Stimulated activated CD4-positive, alpha-beta T cell treated with anti-CD3 and anti-CD28 coated beads, Interleukin-12 subunit alpha, Interleukin-12 subunit beta, amount 100 ng/mL, for 24 hours (primary cell): ENCODE measurements around the gene RAB6D.
"Not testable (repeated sequence)": the region's sequence is repeated elsewhere in the genome, so short reads cannot be mapped to it uniquely, and the experiment has no call there.

Experiments
- DNase-seq, 2 experiments: peaks; one replicate each; pipeline ENCODE4 v3.0.0-alpha.2; 2020; ENCODE audit warnings: low read depth in 2 of 2

RAB6D gene

DNA sequence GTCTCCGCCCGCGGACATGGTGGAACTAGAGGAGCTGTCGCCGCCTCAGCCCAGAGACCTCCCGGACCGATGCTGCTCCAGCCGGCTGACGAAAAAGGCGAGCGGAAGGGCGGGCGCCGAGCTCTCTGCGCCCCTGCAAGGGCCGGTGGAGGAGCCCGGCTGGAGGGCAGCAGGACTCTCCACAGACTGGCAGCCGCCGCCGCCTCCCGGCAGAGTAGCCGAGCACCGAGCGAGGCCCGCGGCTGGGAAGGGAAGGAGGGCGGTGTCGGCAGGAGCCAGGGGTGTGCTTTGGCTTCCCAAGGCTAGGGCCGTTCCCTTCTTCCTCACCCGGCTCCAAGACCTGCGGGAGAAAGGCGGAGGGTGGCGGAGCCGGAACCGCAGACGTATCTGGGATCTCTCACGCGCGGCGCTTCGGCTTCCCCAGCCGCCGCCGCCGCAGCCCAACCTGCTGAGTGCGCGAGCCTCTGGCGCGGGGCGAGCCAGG, at the start of gene RAB6D:
TSS of gene RAB6D (minus strand) at position 466 of the 484 bp plus-strand sequence. CDS start at position 18, 448 bp downstream.
- DNase-seq, result not testable (repeated sequence)

DNA sequence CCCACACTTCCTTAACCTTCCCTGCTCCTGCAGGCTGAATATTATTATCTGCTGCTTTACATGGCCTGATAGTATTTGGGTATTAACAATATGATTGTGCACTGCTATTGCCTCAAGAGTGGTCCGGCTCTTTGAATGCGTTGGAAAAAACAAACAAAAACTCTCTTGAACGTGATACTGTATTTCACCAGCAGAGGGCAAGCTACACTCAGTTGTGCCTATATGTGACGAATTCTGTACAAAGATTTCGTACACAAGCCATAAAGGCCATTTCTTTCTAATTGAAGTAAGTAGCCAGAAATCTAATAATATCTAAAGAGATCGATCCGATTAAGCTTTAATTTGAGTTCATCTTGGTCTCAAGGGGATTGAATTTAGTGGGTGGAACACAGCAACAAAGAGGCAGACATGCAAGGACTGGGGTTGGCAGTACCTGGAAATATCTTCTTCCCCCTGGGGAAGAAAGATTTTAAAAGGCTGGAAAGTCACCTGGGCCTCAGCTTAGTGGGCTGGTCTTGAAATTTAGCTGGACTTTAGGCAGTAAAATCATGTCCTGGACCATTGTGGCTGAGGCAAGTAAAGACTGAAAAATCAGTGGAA, 49.3 kb upstream of the RAB6D start:
- no peak for DNase-seq

DNA sequence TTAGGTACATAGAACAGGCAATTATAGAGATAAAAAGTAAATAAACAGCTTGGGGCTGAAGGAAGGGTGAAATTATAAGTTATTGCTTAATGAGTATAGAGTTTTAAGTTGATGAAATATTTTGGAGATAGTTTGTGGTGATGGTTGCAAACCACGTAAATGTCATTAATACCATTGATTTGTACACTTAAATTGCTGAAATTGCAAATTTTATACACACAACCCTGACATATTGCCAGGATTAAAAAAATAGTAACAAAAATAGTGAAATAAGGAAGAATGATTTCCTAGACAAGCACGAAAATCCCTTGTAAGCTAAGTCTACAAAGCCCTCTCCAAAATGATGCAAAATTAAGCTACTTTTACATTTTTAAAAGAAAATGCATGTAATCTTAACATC, 46.2 kb upstream of the RAB6D start:
- DNase-seq, result no peak

DNA sequence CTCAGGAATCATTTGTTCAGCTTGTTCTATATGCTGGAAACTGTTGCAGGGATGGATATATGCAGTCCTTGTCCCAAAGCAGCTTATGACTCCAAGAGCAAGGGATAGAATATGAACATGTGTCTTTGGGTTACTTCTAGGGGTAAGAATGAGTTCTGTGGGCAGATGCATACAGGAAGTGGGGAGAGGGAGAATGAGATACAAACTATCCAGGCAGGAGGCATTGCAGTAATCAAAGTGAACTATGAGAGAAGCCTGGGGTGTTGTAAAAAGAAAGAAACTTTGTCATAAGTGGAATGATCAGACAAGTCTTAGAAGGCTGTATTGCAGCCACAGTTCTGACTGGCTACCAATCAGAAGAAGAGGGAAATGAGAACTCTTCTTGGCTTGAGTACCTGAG, 44.8 kb upstream of the RAB6D start:
- no peak for DNase-seq

DNA sequence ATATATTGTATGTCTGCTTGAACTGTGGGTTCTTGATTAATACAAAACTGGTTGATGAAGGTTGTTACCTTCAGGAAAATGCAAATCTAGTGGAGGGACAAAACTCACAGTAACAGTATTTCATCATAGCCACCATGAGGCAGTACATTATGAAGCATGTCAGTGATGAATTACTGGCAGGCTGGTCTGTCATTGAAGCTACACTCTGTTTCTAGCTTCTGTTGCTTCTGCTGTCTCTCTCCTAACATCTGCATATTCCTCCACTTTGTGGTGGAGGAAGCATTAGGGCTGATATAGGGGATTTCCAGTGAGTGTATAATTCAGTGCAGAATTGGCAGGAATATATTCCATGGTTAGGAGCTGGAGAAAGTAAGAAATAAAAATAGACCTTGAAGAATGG, 44.2 kb upstream of the RAB6D start:
- no peak for DNase-seq

DNA sequence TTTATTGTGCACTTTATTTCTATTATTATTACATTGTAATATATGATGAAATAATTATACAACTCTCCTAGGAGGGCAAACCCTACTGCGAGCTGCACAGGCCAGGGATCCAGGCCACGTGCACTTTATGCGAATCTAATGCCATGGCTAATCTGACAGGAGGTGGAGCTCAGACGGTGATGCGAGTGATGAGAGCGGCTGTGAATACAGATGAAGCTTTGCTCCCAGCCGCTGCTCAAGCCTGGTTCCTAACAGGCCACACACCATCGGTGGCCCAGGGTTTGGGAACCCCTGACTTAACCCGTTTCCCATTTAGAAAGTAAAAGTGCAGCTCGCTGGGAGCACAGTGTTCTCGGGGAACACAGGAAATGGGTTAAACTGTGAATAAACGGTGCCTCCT, 40.8 kb upstream of the RAB6D start:
- no peak for DNase-seq

DNA sequence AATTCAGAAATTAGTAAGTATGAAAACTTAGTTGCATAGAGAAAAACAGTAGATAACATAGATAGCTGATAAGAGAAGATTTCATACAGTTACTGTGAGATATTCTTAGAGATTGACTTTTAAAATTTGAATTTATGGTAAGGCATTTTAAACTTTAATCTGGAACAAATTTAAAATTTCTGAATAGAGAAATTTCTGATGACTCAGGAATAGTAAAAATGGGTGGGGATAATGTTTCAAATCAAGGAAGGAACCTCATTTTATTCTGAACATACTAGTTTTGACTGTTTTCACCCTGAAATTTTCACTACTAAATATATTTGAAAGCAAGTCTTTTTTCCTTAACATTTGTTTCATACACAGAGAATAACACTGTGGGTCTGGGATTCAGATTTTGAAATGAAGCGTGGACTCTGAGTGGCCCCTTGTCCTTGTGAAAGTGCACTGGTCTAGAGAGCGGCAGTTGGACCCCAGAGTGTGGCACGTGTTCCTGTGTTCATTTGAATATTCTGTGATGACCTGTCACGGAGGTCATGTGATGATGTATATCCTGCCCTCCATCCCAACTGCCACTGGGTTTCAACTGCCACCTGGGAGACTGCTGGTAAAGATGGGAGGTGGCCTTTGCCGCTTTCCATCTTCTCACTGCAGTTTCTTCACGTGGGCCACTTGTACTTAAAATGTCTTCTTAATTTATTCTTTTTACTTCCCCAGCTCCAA, 38.5 kb upstream of the RAB6D start:
- DNase-seq, result no peak

DNA sequence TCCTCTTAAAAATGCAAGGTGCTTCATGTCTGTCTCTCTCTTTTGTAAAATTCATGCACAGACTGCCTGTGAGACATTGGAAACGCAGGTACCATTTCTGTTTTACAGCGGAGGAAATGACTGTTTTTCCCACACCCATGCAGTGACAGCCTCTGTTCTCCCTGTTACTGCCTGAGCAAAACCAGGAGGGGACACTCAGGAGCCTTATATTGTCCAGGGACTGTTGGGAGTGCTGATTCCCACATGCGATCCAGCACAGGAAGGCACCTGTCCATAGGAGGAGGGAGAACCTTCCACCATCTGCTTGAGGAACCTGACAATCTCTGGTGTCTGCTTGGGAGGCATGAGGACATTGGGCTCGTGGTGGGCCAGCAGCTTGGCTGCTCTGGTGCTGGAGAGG, 36.9 kb upstream of the RAB6D start:
- DNase-seq, result no peak

DNA sequence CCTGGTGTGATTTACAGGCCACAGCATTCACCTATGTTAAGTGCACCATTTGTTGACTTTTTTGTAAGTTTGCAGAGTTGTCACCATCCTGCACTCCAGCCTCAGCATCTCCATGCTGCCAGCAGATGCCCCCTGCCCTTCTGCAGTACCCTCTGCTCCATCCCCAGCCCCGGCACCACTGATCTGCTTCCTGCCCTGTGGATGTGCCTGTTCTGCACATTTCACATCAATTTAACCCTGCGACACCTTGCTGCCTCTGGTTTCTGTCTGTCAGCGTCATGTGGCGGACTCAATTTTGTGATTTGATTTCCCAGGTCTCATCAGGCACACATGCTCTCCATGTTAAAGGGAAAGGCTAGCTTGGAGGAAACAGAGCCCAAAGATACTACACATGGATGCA, 36.5 kb upstream of the RAB6D start:
- DNase-seq, result not testable (repeated sequence)

DNA sequence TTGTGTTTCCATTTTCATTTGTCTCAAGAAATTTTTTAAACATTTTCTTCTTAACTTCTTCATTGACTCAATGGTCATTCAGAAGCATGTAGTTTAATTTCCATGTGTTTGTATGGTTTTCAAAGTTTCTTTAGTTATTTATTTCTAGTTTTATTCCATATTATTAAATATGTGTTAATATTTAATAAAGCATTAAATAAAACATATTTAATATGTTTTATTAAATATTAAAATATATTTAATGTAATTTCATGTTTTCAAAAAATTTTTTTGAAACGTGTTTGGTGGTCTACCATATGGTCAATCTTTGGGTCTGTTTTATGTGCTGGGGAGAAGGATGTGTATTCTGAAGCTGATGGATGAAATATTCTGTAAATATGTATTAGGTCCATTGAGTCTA, 32.2 kb upstream of the RAB6D start:
- DNase-seq, result not testable (repeated sequence)

DNA sequence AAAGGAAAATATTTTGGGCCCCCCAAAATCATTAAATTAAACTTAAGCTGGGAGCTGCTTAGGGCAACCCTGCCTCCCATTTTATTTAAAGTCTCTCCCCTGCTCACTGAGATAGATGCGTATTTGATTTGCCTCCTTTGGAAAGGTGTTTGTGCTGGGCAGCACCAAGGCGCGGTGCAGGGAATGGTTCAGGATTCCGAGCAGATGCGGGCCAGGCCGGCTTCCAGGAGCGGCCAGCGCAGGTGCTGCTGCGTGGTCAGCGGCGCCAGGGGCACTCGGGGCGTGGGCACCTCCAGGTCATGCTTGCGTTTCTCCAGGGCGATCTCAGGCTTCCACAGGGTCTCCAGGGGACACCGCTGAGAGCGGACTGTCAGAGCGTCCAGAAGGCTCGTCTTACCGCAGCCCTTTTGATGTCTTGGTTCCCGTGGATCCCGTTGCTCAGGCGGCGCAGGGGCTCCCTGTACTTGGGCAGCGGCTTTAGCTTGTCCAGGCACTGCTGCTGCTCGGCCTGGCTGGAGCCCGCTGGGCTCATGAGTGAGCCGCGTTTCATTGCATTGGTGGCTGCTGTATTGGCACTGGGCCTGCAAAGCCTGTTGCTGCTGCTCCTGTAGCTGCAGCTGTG, 31.2 kb upstream of the RAB6D start:
- DNase-seq, result not testable (repeated sequence)

DNA sequence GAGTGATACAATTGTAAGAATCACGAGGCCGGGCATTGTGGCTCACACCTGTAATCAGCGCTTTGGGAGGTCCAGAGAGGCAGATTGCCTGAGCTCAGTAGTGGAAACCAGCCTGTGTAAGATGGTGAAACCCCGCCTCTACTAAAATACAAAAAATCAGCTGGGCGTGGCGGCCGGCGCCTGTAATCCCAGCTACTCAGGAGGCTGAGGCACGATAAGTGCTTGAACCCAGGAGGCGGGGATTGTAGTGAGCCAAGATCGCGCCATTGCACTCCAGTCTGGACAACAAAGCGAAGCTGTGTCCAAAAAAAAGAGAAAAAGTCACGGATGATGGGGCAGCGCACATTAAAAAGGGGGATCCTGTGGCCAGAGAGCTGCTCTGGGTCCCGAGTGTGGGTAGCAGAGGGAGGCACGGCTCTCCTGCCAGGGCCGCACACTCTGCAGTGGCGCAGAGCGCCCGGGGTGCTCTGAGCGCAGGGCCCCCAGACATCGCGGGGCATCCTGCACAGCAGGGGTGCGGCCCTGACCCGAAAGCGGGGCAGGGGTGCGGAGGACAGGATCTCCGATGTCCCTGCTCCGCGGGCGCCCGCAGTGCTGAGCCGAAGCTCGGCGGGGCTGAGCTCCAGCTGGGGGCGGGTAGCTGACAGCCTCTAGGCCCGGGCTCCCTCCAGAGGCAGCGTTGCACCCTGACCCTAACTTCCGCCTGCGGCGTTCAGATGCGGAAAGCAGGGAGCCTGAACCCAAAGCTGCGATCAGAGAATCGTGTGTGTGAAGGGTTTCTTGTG, 30.4 kb upstream of the RAB6D start:
- peak in 1 of 2 experiments; percentile 17 for DNase-seq

DNA sequence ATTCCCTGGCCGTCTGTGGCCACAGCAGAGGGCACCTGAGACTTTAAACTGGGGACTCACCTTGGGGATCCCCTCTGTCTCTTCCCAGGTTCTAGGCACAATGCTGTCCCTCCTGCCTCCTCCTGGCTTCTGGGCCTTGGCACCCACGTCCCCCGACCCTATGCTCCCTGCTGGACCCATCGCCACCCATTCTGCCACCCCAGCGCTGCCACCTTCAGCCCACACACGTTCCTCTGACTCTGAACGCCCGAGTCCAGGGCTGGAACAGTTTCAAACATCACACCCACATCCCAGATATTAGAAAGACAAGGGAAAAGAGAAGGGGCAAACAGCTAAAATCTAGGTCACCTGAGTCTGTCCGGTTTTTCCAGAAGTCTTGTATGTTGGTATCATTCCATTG, 28.0 kb upstream of the RAB6D start:
- DNase-seq, result not testable (repeated sequence)

DNA sequence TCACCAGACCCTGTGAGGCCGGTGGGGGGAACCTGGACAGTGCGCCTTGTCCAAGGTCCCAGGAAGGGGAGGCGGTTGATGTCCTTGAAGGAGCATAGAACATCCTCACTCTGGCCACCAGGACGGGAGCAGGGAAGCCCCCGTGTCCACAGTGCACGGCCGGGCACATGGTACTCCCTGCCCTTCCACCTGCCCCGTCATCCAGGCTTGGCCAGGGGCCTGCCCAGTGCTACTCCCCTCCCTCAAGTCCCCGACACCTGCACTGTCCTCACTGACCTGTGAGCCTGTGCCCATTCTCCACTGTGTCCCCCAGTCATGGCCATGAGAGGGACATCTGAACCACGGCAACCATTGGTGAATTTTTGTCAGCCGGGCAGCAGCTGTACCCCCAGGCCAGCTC, 27.5 kb upstream of the RAB6D start:
- not testable (repeated sequence) for DNase-seq

DNA sequence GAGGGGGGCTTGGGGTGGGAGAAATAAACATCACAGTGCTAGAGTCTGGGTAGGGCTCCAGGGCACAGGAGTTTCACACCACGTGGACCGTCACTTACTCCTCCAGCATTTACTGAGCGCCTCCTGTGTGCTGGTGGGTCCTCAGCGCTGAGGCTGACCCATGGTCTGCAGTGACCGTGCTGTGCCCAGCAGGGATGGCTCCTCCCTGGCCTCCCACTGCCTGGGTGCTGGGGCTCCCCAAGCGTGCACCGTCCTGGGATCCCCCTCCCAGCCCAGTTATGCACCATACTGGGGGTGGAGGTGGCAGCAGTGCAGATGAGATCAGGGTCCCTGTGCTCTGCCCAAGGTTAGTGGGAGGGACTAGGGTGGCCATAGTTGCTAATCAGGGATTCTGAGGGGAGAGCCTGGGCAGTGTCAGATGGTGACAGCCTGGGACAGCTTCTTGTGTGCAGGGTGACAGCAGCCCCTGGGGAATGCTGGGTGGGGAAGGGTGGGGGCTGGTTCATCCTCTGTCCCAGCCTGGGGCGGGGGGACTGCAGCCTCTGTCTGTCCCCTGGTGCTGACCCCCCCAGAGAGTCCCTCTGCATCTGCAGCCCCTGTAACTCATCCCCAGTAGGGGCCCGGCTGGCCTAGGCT, 26.6 kb upstream of the RAB6D start:
- not testable (repeated sequence) for DNase-seq

DNA sequence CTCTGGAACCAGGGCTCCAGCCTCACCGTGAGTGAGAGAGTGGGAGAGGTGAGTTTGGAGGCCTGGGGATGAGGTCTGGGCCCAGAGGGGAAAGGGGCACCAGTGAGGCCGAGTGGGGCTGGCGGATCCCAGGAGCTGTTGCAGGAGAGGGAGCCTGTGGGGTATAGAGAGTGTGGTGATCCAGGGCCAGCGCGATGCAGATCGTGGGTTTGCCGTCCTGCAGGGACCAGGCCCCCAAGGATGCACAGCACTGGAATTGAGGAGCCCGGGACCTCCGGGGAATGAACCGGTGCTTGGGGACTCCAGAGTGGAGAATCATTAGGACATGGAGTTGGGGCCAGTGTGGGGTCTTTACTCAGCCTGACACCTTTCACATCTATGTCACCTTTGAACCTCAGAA, 25.7 kb upstream of the RAB6D start:
- DNase-seq, result no peak

DNA sequence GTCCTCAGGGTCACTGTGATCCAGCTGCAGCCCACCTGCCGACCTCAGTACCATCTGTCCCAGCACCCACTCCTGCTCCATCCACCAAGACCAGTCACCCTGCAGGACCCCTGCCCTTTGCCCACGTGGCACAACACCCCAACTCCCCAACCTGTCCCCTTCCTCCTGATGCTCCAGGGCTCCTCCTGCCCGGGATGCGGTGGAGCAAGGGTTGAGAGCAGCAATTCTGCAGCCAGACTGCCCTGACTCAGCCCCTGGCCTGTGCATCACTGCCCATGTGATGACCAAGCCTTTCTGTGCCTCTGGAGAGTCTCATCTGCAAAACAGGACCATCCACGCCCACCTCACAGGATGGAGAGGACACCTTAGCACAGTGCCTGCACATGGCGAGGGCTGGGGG, 24.9 kb upstream of the RAB6D start:
- not testable (repeated sequence) for DNase-seq

DNA sequence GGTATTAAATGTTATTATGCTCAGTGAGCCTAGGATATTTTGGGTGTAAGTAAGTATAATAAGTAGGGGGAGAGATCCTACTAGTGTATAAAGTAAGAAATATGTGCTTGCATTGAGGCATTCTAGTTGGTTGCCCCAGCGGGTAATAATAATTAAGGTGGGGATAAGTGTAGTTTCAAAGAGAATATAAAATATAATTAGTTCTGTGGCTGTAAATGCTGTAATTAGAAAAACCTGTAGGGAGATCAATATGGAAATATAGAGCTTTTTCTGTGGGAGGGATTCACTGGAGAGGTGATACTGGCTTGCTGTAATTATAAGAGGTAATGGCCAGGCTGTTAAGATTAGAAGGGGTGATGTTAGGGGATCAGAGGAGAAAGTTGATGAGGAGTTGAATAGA, 9.1 kb upstream of the RAB6D start:
- DNase-seq, result not testable (repeated sequence)

DNA sequence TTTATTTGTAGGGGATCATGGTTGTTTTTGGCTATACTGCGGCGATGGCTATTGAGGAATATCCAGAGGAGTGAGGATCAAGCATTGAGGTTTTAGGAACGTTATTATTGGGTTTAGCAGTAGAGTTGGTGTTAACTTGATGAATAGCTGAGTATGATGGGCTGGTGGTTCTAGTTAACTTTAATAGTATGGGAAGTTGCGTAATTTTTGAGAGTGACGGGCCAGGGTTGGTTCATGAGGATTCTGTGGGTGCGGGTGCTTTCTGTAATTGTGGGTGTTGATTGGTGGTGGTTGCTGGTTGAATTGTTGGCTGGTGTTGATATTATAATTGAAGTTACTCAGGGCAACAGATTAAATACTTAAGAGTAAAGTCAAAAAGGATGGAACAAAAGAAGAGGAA, 6.0 kb upstream of the RAB6D start:
- no peak for DNase-seq

DNA sequence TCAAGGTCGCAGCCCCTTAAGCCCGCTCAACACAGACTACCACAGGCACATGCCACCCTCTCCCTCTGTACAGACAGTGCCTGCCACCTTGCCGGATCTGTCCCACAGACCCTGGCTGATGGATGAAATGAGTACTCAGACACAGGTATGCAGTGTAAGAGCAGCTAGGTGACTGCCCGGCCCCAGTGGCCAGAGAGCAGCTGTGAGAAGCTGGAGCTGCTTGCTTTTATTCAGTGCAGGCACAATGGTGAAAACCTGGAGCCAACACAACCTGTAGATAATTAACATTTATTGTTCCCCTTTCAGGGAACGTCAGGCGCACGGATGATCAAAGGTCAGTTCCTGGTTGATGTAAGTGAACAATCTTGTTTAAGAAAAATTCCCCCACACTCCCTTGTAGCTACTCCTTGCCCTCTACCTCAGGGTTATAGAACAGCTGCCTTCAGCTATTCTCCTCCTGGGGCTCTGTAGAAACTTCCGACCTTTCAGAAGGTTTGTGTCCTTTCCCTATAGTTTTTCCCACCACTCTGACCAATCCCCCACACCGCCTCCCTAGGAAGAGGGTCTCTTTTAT, 4.6 kb upstream of the RAB6D start:
- DNase-seq, result not testable (repeated sequence)

DNA sequence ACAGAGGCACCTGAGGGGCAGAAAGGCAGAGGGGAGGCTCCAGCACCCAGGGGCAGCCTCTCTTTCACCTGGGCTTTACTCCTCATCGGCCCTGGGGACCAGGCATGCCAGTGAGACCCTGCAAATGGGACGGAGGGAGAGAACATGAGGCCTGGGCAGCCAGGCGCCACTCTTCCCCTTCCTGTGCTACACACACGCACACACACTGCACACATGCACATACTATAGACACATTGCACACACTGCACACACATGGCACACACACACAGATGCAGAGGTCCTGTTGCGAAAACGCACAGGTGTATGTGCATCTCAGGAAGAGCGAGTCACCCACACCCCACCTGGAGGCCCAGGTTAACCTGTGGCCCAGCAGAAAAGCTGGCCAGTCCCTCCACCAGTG, 3.4 kb upstream of the RAB6D start:
- no peak for DNase-seq
